HT1080 (cell line): Measurements from ENCODE around the gene RAB3IP. TPM values are rescaled to one million over a fixed set of nuclear protein-coding genes. Genes with fewer than 3 reads are reported as not detected.

Source experiments
- DNase-seq: peaks from one replicate; pipeline ENCODE4 v3.0.0-alpha.2; 2015; ENCODE audit warnings: low read depth
- polyA plus RNA-seq, 2 experiments: library from polyadenylated mRNA; depleted of rRNA; stranded (reverse); fragments of >200 nt; gene quantifications; 2 replicates each; pipeline ENCODE4 v1.2.3, GENCODE V29; 2015
- total RNA-seq: library from RNA; depleted of rRNA; stranded (reverse); fragments of >200 nt; shearing (Covaris generic); gene quantifications from 2 replicates; pipeline ENCODE4 v1.2.3, GENCODE V29; 2014; rRNA removed

Gene RAB3IP
- 20.0 and 23.7 TPM in 2 replicates for total RNA-seq
- 18.5 and 22.0 TPM in 2 replicates for polyA plus RNA-seq (2015; cell fraction: cytosol; rRNA removed)
- 14.1 and 17.4 TPM in 2 replicates for polyA plus RNA-seq (2015; cell fraction: nucleus; rRNA removed)

DNA sequence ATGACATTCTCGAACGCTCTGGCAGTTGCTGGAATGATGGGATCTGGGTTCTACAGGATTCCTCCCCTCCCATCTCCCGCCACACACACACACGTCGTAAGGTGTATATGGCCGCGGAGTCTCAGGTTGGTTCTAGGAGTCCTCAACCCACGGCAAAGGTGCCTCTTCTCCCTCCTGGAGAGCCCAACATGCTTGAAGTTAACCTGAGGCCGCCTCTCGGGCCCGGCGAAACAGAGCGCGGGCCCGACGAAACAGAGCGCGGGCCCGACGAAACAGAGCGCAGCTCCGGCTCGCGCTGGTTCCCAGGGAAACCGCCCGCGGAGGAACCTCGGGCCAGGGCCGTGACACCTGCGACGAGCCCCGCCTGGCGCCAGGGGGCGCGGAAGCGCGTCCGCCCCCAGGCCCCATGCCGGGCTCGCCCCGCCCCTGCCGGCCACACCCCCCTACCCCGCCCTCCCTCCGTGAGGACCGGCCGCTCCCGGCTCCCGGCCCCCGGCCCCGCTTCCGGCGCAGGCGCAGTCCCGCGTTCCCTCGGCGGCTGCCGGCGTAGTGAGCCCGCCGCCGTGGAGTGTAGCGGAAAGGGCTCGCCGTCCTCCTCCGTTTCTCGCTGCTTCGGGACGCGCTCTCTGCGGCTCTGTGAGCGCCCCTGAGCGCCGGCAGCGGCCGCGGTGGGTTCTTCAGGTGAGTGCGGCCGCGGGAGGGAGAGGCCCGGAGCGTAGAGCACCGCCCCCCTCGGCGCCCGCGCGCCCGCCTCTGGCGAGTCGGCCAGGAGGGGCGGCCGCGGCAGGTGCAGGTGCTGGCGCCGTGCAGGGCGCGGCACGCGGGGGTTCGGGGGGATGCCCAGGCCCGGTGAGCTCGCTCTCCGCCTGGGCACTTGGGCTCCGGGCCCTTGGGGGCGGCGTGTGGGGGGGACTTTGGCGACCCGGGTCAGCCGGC is at the start of gene RAB3IP:
Gene RAB3IP (plus strand): TSS at position 510 of the 936 bp plus-strand sequence. CDS start 16,549 bp downstream, outside the sequence.
- DNase-seq = peak; percentile 75

- no peak for DNase-seq
These were observed 49.0 kb upstream of the RAB3IP start for GRCh38 chr12:69689638-69690037.

DNA sequence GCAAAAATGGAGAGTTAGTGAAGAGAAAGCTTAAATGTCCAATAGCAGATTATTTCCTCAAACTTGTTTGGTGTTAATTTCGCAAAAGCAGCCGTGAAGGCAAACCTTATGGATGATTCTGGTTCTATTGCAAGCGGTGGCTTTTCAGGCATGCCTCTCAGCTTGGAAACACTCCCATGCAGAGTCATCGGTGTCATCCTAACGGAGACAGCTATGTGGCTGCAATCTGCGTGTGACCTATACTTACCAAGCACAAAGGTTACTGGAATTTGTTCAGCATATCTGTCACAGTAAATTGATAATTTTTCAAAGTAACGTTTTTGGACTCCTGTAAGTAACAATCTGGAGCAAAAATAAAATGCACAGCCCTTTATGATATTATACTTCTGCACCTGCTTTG is 44.5 kb upstream of the RAB3IP start:
- DNase-seq = no peak

DNA sequence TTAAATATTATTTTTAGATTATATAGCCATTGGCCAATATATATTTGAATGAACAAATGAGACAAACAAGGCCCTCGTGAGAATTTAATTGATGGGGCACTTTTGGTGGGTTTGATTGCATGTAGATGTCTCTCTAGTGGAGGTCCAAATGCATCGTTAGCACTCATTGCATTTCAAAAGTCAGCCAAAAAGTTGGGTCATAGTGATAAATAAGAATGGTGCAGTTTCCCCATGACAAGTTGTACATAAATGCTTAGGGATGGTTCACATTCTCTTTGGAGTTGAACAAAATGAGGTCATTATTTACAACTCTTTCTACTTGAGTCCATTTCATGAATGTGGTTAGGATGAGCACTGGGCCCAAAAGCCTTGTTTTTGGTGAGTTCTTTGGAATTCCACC is 40.6 kb upstream of the RAB3IP start:
- no peak for DNase-seq

GRCh38 chr12:69698769-69699540 is 39.7 kb upstream of the RAB3IP start, which contains the start of gene BEST3:
Gene BEST3 (minus strand): TSS chr12:69699303. CDS start chr12:69697798, 1,505 bp downstream.
- no peak for DNase-seq

DNA sequence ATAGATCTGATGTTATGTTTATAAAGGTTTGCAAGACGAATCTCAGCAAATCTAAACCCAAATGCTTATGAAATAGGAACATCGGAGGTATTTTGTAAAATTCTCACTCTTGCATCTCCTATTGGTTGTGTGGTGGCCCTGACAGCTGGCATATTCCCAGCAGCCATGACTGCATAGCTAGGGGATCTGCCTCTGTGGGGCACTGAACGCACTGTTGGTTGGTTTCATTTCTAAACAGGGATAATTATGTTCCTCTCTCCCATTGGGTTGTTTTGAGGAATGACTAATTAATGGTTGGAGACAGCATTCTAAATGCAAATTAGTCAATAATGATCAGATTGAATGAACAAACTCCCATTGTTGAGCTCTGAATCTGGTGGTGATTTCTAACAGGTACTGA is 36.8 kb upstream of the RAB3IP start:
- no peak for DNase-seq

DNA sequence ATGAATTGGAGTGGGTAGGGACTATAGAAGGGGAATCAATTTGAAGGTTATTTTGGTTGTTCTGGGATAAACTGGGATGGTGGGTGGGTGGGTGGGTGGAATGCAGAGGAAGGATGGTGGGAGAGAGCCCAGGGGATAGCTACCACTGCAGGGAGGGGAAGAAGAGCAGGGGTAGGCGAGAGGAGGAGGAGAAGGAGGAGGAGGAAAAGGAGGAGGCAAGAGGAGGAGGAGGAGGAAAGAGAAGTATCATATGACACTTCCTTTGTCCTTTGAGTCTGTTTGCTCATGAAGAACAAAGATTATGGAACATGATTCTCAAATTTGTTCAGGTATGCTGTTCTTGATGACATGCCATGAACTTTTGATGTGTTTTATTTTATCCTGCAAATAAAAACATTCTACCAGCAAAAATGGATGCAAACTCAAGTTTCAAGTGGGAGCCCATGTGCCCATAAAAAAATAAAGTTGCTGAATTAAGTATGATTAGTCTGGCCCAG is 35.5 kb upstream of the RAB3IP start:
- DNase-seq = no peak

- no peak for DNase-seq
These were observed 34.3 kb upstream of the RAB3IP start for GRCh38 chr12:69704357-69704756.

DNA sequence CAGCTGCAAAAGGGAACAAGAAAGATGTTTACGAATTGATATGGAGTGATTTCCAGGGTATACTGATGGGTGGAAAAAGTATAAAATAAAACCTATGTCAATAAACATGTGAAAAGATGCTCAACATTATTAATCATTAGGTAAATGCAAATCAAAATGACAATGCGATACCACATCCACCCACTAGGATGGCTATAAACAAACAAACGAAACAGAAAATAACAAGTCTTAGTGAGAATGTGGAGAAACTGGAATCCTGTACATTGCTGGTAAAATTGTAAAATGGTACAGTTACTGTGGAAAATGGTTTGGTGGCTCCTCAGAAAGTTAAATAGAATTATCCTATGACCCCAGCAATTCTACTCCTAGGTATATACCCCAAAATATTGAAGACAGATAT is 30.0 kb upstream of the RAB3IP start:
- DNase-seq = no peak

DNA sequence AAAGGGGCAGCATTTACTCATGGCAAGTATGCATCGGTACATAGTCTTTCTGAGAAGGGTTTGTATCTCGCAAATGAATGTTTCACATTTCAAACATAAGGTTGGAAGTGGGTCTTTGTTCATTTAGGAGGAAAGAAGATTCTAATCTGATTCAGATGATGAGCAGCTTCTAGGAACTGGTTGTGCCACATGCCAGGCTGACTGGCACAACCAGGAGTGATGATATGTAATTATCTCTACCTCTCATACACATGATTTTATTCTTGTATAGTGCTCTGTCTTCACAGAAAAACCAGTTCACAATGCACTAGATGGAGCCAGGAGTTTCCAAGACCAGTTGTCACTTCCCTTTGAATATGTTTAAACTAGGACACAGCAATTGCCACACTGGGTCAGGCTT is 25.8 kb upstream of the RAB3IP start:
- no peak for DNase-seq

DNA sequence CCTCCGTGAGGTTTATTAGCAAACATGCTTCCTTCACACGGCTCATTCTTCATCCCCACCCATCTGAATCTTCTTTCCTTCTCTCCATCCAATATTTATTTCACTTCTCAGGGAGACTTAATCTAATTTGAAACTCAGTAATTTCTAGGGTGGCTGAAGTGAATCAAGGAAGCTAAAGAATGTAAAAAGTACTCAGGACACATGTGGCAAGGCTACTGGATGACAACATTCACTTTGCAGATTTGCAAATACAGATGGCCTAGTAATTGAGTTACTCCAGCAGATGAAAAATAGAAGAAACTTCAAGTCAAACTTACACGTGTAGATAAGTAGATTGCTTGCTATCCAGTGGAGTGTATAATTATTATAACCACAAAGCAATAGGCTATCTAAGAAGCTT is 24.1 kb upstream of the RAB3IP start:
- no peak for DNase-seq

DNA sequence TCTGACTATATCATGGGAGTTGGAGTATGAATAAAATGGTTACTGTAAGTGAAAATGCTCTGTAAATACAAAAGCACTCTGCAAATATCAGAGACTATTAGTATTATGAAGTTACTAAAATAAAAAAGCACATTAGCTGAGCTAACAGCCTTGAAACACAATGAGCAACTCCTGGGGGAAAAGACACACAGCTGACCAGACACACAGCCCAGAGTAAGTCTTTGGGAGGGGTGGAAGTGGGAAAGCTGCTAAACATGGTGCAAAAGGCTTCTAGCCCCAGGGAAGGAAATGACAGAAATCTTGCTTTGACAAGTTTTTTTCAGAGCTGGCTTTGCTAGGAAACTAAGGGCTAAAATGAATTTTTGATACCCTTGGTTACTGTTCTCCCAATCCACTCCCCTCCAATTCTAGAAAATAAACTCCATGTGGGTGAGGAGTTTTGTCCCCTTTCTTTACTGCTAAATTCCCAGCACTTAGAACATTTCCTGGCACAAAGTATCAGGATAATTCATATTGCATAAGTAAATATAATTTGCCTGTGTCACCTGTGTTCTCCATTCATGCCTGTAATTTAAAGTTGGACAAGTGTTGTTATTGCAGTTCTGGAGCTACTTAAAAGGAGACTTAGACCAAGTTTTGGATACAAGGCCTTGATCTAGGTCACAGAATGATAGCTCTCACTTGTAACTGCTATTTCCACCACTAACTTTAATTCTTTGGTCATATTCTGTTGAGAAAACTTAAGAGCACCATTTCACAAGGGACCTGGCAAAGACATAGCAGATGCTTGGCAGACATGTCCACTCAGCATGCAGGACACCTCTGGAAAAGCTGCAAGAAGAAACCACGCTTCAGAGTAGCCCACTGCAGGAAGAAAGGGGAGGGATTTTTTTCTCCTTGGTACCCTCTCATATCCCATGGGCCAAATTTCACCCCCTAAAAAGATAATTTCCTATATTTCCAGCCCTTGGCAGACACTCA is 19.0 kb upstream of the RAB3IP start:
- no peak for DNase-seq

DNA sequence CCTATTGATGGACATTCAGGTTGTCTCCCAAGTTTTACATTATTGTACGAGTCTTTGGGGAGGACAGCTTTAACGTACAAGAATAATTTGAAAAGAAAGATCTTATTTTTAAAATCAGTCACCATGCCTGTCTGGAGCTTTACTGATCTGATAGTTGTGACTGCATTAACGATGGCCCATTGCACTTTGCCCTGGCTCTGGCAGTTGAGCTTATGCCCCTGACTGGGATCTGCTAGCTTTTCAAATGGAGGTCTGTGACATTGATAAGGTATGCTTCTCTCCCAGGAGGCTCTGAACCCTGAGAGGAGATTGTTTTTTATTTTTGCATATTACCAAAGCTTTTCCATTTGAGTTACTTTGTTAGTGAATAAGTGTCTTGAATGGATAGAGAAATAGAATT is 17.9 kb upstream of the RAB3IP start:
- no peak for DNase-seq

DNA sequence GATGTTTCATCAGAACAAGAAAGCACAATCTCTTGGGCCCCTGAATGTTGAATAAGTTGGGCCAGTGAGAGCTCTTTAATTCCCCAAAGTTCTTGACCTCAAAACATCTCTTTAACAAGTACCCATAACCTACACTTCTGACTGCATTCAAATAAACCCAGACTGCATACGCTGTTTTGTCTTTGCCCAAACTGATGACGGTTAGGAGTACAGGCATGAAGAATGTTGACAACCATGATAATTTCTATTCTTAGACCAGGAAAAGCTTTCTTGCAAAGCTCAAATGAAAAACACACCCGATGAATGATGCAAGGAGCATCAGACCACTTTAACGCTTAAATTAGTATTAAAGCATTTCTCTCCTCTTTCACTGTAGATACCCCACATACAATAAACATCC is 11.7 kb upstream of the RAB3IP start:
- DNase-seq = no peak

DNA sequence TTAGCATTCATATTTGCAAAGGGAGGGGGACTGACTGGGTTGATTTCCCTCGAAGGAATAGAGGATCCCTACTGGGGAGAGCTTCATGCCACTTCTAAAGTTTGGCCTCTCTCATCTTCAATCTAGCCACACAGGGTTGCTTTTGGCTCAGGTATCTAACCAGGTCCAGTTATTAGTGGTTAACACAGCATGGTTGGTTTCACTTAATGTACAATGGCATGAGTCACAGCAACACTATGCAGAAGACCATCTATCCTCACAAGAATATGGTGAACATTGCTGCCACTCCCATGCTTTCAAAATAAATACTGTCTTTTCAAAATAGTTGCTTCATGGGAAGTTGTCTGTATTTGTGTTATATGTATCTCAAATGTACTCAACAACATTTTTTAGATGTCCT is 6.6 kb upstream of the RAB3IP start:
- DNase-seq = peak; percentile 49

GRCh38 chr12:69733638-69734037 is 5.0 kb upstream of the RAB3IP start:
- no peak for DNase-seq

DNA sequence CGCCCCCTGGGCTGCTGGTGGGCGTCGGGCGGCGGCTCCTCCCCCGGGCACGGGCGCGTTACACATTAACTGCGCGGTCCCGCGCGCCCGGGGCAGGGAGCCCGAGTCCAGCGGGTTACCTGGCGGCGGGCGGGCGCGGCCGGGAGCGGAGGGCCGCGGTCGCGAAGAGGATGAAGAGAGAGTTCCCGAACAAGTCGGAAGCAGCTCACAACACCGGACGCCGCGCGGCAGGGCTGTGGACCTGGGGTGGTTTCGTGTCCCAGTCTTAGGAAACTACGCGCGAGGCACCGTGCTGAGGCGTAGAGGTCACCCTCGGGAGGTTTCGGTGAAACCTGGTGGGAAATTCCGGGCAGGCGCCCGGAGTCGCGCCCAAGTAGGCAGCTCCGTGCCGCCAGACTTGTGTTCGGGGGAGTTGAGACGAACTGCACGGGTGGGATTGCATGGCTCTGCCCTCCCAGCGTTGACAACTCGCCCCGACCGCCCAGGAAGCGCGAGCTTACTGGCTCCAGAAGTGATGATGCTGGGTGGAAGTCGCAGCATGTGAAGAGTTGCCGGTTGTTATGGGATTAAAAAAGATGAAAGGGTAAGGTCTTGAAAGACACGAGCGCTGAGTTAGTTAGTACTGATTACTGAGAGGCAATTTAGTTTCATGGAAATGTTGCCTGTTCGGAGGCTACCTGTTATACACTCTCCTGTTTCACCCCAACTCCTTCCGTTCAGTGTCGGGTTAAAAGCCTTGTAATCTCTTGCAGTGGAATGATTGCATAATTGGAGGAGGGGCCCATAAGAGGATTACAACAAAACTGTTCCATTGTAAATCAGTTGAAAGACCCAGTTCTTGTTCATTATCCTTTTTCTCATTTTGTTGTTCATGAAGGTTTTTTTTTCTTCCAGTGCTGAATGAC is 879 bp downstream of the RAB3IP start:
- peak; percentile 61 for DNase-seq

- DNase-seq = no peak
These were observed 5.4 kb downstream of the RAB3IP start for GRCh38 chr12:69744109-69744508.

- no peak for DNase-seq
These were observed 12.8 kb downstream of the RAB3IP start for GRCh38 chr12:69751476-69751875.

- DNase-seq = no peak
These were observed 16.6 kb downstream of the RAB3IP start for GRCh38 chr12:69755302-69755701.
